K562 (cell line): ENCODE results near the gene FAM151A. TPM values are rescaled to one million over a fixed set of nuclear protein-coding genes. Genes with fewer than 3 reads are reported as not detected.

Experiments
- ATAC-seq: fragments of 200-7000 bp; cut with Tn5 transposase; 3 replicates; pipeline ENCODE4 v1.9.1; 2020; ENCODE audit warnings: moderate library complexity
- BruUV-seq: library from RNA; stranded (reverse); fragments of 400-500 nt; replicated peaks from 2 replicates; lab custom pipeline; 2021; lab: Mats Ljungman, UMichigan
- CTCF ChIA-PET: fragments of 300-600 bp; formaldehyde crosslinking; extraction: SDS; loops from one replicate; lab custom pipeline; 2021; ENCODE audit warnings: low intra/inter-chr PET ratio; lab: Yijun Ruan, JAX
- POLR2A ChIA-PET: fragments of 300-600, 350-650 bp; sonication (Branson Sonifier 250); formaldehyde crosslinking; extraction: SDS; loops from one replicate; lab custom pipeline; 2021; ENCODE audit warnings: antibody characterized with exemption, inconsistent platforms; lab: Yijun Ruan, JAX
- DNase-seq, 4 experiments: peaks; one replicate each; pipeline versions ENCODE4 v3.0.0 to v3.0.0-alpha.2; 2011 to 2018; ENCODE audit warnings: low spot score in 3 of 4, mixed read lengths in 3 of 4; ENCODE audit errors: extremely low read depth in 1 of 4
- FAIRE-seq: peaks from 2 replicates; lab custom pipeline; 2011; peaks lifted over from hg19 to GRCh38; lab: Jason Lieb, UNC
- H2AFZ ChIP-seq: 2 replicates; pipeline ENCODE4 v1.6.0; 2011; ENCODE audit warnings: low read depth, low read length, control low read depth, inconsistent platforms
- H3K27ac ChIP-seq: fragments of 200-600 bp; 3 replicates; pipeline ENCODE4 v1.8.0; 2011; ENCODE audit warnings: low read depth, mild to moderate bottlenecking, control low read depth, inconsistent platforms, low read length, moderate library complexity, mixed read lengths; ENCODE audit errors: extremely low read depth
- H3K27me3 ChIP-seq, 2 experiments: fragments of 300-600 bp in 1 of 2; 2 replicates in 1 of 2; 3 replicates in 1 of 2; pipeline versions ENCODE4 v1.6.0 to v1.8.0; 2011; ENCODE audit warnings: inconsistent platforms in 2 of 2, low read length in 2 of 2, mild to moderate bottlenecking in 1 of 2, mixed read lengths in 1 of 2, moderate library complexity in 1 of 2; ENCODE audit not compliant: control insufficient read depth in 2 of 2, insufficient read depth in 2 of 2
- H3K36me3 ChIP-seq: fragments of 300-600 bp; 3 replicates; pipeline ENCODE4 v1.8.0; 2011; ENCODE audit warnings: mild to moderate bottlenecking, low read length, inconsistent platforms; ENCODE audit not compliant: control insufficient read depth, insufficient read depth
- H3K4me1 ChIP-seq, 2 experiments: fragments of 200-600 bp in 1 of 2; replicated peaks in 1 of 2; 2 replicates in 1 of 2; 3 replicates in 1 of 2; pipeline versions ENCODE4 v1.5.1 to v1.8.0; 2011; ENCODE audit warnings: inconsistent platforms in 2 of 2, low read length in 2 of 2, mild to moderate bottlenecking in 1 of 2, mixed read lengths in 1 of 2, moderate library complexity in 1 of 2; ENCODE audit not compliant: control insufficient read depth in 2 of 2, insufficient read depth in 2 of 2
- H3K4me2 ChIP-seq: 2 replicates; pipeline ENCODE4 v1.6.1; 2011; ENCODE audit warnings: low read length, control low read depth, inconsistent platforms, mixed read lengths; ENCODE audit not compliant: insufficient read depth
- H3K4me3 ChIP-seq: fragments of 200-600 bp; sonication (generic), shearing (Covaris generic); 2 replicates; pipeline ENCODE4 v1.5.1; 2016; ENCODE audit warnings: control low read depth, inconsistent platforms
- H3K79me2 ChIP-seq: fragments of 200-600 bp; 3 replicates; pipeline ENCODE4 v1.8.0; 2011; ENCODE audit warnings: low read length, inconsistent platforms; ENCODE audit not compliant: control insufficient read depth, insufficient read depth
- H3K9ac ChIP-seq, 2 experiments: 2 replicates each; pipeline versions ENCODE4 v1.6.0 to v1.6.1; 2011; ENCODE audit warnings: low read depth in 2 of 2, low read length in 2 of 2, control low read depth in 1 of 2, inconsistent platforms in 1 of 2, mild to moderate bottlenecking in 1 of 2, mixed read lengths in 1 of 2; ENCODE audit not compliant: insufficient read depth in 1 of 2
- H3K9me1 ChIP-seq: one replicate; pipeline ENCODE4 v1.6.0; 2011; ENCODE audit warnings: inconsistent platforms, mild to moderate bottlenecking, low read length, moderate library complexity; ENCODE audit not compliant: control insufficient read depth, insufficient read depth
- H3K9me3 ChIP-seq: replicated peaks from 2 replicates; pipeline ENCODE4 v1.5.1; 2011; ENCODE audit warnings: low read depth, low read length, inconsistent platforms; ENCODE audit not compliant: control insufficient read depth, insufficient read depth
- H4K20me1 ChIP-seq: replicated peaks from 2 replicates; pipeline ENCODE4 v1.6.1; 2011; ENCODE audit warnings: low read length, inconsistent platforms, mixed read lengths; ENCODE audit not compliant: control insufficient read depth, insufficient read depth
- BCOR ChIP-seq: fragments of 450-650 bp; IDR thresholded peaks from 2 replicates; pipeline ENCODE4 v1.6.1; 2016
- ERF ChIP-seq: fragments of 450-650 bp; formaldehyde crosslinking; IDR thresholded peaks from 2 replicates; pipeline ENCODE4 v1.4.0; 2020; ENCODE audit warnings: mild to moderate bottlenecking, mixed read lengths
- ETV6 ChIP-seq, 3 experiments: fragments of 150-350 bp in 1 of 3; sonication (generic) in 1 of 3; formaldehyde crosslinking in 1 of 3; IDR thresholded peaks; 2 replicates each; pipeline versions ENCODE4 v1.6.1 to v1.8.0; 2014 to 2022; ENCODE audit warnings: borderline replicate concordance in 2 of 3, low read depth in 2 of 3, antibody characterized with exemption in 1 of 3, low read length in 1 of 3, mild to moderate bottlenecking in 1 of 3, missing genetic modification reagents in 1 of 3
- HNRNPK ChIP-seq: fragments of 200-400 bp; formaldehyde crosslinking; IDR thresholded peaks from one replicate; pipeline ENCODE4 v1.6.1; 2018; ENCODE audit warnings: mild to moderate bottlenecking, low read depth, low read length; ENCODE audit not compliant: poor library complexity, severe bottlenecking
- KDM1A ChIP-seq, 2 experiments: fragments of 450-650 bp; IDR thresholded peaks; 2 replicates each; pipeline ENCODE4 v1.6.1; 2016; ENCODE audit warnings: mild to moderate bottlenecking in 2 of 2
- KDM5B ChIP-seq: fragments of 200-600 bp; sonication (generic); IDR thresholded peaks from 2 replicates; pipeline ENCODE4 v1.6.1; 2012; ENCODE audit warnings: low read depth, mild to moderate bottlenecking, moderate library complexity, low read length, control low read depth, inconsistent platforms; ENCODE audit not compliant: insufficient replicate concordance
- MYBL2 ChIP-seq, 2 experiments: fragments of 450-650 bp in 1 of 2; sonication (generic) in 1 of 2; formaldehyde crosslinking in 1 of 2; IDR thresholded peaks; 2 replicates each; pipeline versions ENCODE4 v1.6.1 to v1.8.1; 2017 to 2022; ENCODE audit warnings: borderline replicate concordance in 1 of 2, inconsistent platforms in 1 of 2, low read depth in 1 of 2, mild to moderate bottlenecking in 1 of 2, missing genetic modification reagents in 1 of 2, moderate library complexity in 1 of 2
- RBM25 ChIP-seq: fragments of 200-400 bp; formaldehyde crosslinking; IDR thresholded peaks from 2 replicates; pipeline ENCODE4 v1.6.1; 2018; ENCODE audit warnings: low read length, low read depth, moderate library complexity; ENCODE audit not compliant: severe bottlenecking
- SNIP1 ChIP-seq: fragments of 450-650 bp; IDR thresholded peaks from 2 replicates; pipeline ENCODE4 v1.7.1; 2017; ENCODE audit warnings: low read depth, mild to moderate bottlenecking
- SUPT5H ChIP-seq: fragments of 450-650 bp; IDR thresholded peaks from 2 replicates; pipeline ENCODE4 v1.6.1; 2016
- TRIM28 ChIP-seq: fragments of 450-650 bp; IDR thresholded peaks from 2 replicates; pipeline ENCODE4 v1.6.1; 2017
- ZNF3 ChIP-seq: fragments of 250-450 bp; sonication (Bioruptor Pico); IDR thresholded peaks from 2 replicates; pipeline ENCODE4 v1.5.0; 2021; ENCODE audit warnings: mild to moderate bottlenecking, moderate library complexity
- ZNF583 ChIP-seq: fragments of 250-450 bp; sonication (Bioruptor Pico); IDR thresholded peaks from 2 replicates; pipeline ENCODE4 v1.4.0; 2020
- WGBS: fragments of 100-300 bp; shearing (Covaris generic); methylation state at CpG from one replicate; pipeline ENCODE4 v1.1.6; 2016; ENCODE audit warnings: low coverage, mixed read lengths; ENCODE audit not compliant: insufficient coverage; ENCODE audit errors: missing lambda C conversion rate; 5-methylcytosine and 5-hydroxymethylcytosine counted together
- in situ Hi-C: fragments of 300-500 bp; cut with MboI; formaldehyde crosslinking; loops from 4 replicates; pipeline ENCODE4 v1.15.0; 2018; ENCODE audit warnings: inconsistent platforms, mixed read lengths
- intact Hi-C: fragments of 100-400 bp; cut with micrococcal nuclease; formaldehyde crosslinking; loops from 2 replicates; pipeline ENCODE4 v1.14.2; 2022
- polyA plus RNA-seq, 8 experiments: library from polyadenylated mRNA; depleted of rRNA in 4 of 8; stranded (reverse) in 5 of 8; unstranded in 3 of 8; fragments of >200 nt; fragmentation: Nextera tagmentation in 2 of 8; fragmentation: Illumina TruSeq in 1 of 8; extraction: Ambion mirVana in 2 of 8; extraction: Trizol in 1 of 8; gene quantifications; 2 replicates each; pipeline versions ENCODE4 v1.2.1 to v1.2.3, GENCODE V29; 2011 to 2014; ENCODE audit warnings: inconsistent platforms in 1 of 8, missing spikeins in 1 of 8
- total RNA-seq, 7 experiments: library from RNA; depleted of rRNA in 6 of 7; stranded (reverse); fragments of >200 nt in 6 of 7; fragmentation: Illumina TruSeq in 2 of 7; extraction: Trizol in 2 of 7; gene quantifications; 2 replicates each; pipeline versions ENCODE4 v1.2.1 to v1.2.3, GENCODE V29; 2011 to 2021; ENCODE audit warnings: low replicate concordance in 1 of 7
- TF ChIP-seq, protein P1 (sequence below), 3 experiments: fragments of 200-800 bp in 1 of 3; sonication (Bioruptor generic) in 1 of 3; sonication (generic) in 1 of 3; formaldehyde crosslinking in 1 of 3; IDR thresholded peaks; 2 replicates each; pipeline versions ENCODE4 v1.6.1 to v1.8.0; 2016 to 2022; ENCODE audit warnings: mild to moderate bottlenecking in 2 of 3, missing compliant biosample characterization in 2 of 3, missing genetic modification characterization in 2 of 3, missing genetic modification reagents in 1 of 3
- TF ChIP-seq, protein P2 (sequence below): sonication (generic); formaldehyde crosslinking; IDR thresholded peaks from 2 replicates; pipeline ENCODE4 v1.8.0; 2022; ENCODE audit warnings: missing genetic modification reagents, mild to moderate bottlenecking, moderate library complexity, borderline replicate concordance

The FAM151A gene
- total and polyA plus RNA-seq, 9 of the 15 experiments (the other 6 are each of a cell fraction or from before 2014, with no cell fraction given), result not detected

DNA sequence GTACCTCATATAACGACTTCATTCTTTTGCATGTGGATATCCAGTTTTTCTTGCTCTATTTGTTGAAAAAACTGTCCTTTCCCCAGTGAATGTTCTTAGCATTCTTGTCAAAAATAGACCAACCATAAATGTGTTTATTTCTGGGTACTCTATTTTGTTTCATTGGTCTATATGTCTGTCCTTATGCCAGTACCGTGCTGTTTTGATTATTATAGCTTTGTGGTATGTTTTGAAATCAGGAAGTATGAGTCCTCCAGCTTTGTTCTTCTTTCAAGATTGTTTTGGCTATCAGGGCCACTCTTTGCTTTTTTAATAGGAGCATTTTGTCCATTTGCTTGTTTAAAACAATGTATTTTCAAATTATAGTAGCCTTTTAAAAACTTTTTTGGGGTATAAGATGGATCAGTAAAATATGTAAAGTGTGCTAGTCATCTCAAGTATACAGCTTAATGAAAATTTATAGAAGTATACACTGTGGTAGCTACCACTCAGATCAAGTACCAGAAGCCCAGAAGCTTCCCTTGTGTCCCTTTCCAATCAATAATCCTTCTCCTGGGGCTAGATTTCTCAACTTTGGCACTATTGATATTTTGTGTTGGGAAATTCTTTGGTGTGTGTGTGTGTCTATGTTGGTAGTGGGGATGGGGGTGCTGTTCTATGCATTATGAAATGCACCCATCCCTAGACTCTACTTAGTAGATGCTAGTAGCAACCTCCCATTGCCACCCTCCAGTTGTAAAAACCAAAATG is 35.0 kb upstream of the FAM151A start:
- in situ Hi-C loops, result no loop called here
- DNase-seq, result no peak
- whole genome bisulfite sequencing, result 2% methylated on average over 2 of the region's 2 CpGs
- H3K4me2 ChIP-seq, result no peak overlapping the region
- no peak for FAIRE-seq
- H2AFZ ChIP-seq, result no peak overlapping the region
- H3K27ac ChIP-seq, result no peak overlapping the region
- no peaks in the 10 kb centered on the region for H3K9me1 ChIP-seq
- no peaks in the 10 kb centered on the region for H3K36me3 ChIP-seq
- ChIA-PET POLR2A (no interaction called here), CTCF (no interaction called here)
- ATAC-seq, result no peak
- H3K4me1 ChIP-seq, result no peaks in the 10 kb centered on the region
- TF ChIP-seq ERF (CRISPR knock-in tag) (no peak), KDM1A (IDR thresholded peaks at IDR 0.05) (0 out of 4 replicates have a peak, but pooled peaks of 1 of the 2 experiments have one; percentile 19), MYBL2 (IDR thresholded peaks at IDR 0.05; ENCODE audit: low read depth) (no peak), MYBL2 (CRISPR knock-in tag; IDR thresholded peaks at IDR 0.05; ENCODE audit: borderline replicate concordance) (no peak), RBM25 (peak; percentile 89), HNRNPK (no peak), ZNF583 (CRISPR knock-in tag) (no peak), BCOR (peak; percentile 36; the same call in 1 of the 2 replicates), TRIM28 (peak; percentile 80), ZNF3 (no peak), ETV6 (IDR thresholded peaks at IDR 0.05; ENCODE audit: borderline replicate concordance in 1 of 2, low read depth in 2 of 2, low read length in 1 of 2) (no peak), ETV6 (CRISPR knock-in tag; IDR thresholded peaks at IDR 0.05; ENCODE audit: borderline replicate concordance) (no peak), SNIP1 (no peak), SUPT5H (no peak), KDM5B (no peak)
- TF ChIP-seq, protein P1, sequence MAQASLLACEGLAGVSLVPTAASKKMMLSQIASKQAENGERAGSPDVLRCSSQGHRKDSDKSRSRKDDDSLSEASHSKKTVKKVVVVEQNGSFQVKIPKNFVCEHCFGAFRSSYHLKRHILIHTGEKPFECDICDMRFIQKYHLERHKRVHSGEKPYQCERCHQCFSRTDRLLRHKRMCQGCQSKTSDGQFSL (CRISPR knock-in tag; IDR thresholded peaks at IDR 0.05), result no peak
- TF ChIP-seq, protein P1 (tag; IDR thresholded peaks at IDR 0.05), result no peak
- TF ChIP-seq, protein P2, sequence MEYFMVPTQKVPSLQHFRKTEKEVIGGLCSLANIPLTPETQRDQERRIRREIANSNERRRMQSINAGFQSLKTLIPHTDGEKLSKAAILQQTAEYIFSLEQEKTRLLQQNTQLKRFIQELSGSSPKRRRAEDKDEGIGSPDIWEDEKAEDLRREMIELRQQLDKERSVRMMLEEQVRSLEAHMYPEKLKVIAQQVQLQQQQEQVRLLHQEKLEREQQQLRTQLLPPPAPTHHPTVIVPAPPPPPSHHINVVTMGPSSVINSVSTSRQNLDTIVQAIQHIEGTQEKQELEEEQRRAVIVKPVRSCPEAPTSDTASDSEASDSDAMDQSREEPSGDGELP (CRISPR knock-in tag), result no peak
- H4K20me1 ChIP-seq, result no peaks in the 10 kb centered on the region
- peaks cover 5 to 9% of the 10 kb centered on the region in 2 experiments; a peak in 3 of 5 replicates for H3K27me3 ChIP-seq
- H3K4me3 ChIP-seq, result no peak overlapping the region
- no peak overlapping the region for H3K9ac ChIP-seq
- intact Hi-C loops, result no loop called here
- H3K79me2 ChIP-seq, result no peaks in the 10 kb centered on the region
- no peaks in the 10 kb centered on the region; the same call in none of the 2 replicates for H3K9me3 ChIP-seq
- BruUV-seq, result no TSS peak
